KG1 (cell line): Measurements from ENCODE around the gene PIGO.
A peak's percentile ranks its signal among the peaks of the same experiment; 100 is the strongest.

ENCODE experiments used
- DNase-seq: peaks from one replicate; lab custom pipeline; 2025; lab: John Stamatoyannopoulos, UW

PIGO gene

GRCh38 chr9:35071814-35072460 is 24.5 kb downstream of the PIGO start:
- peak; percentile 72 for DNase-seq

- no peak for DNase-seq
Measured at GRCh38 chr9:35070823-35071813, 25.3 kb downstream of the PIGO start.

DNA sequence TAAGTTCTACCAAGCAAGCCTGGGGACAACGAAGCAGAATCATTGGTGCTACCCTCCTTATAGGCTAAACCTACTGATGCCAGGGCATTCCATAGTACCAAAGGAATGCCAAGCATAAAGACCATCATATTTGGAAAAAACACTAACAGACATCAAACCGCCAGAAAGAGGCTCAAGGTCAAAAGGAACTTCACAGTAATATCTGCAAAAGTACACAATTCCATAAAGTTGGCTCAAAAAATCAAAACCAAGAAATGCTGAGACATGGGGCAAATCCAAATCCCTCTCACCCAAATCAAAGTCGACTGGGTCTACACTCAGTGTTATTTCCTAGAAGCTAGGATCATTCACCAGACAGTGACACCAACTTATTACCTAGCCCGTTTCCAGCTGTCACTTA is 27.4 kb downstream of the PIGO start:
- DNase-seq: no peak

- DNase-seq: no peak
Measured at GRCh38 chr9:35067056-35067455, 29.3 kb downstream of the PIGO start.

- DNase-seq: no peak
Measured at GRCh38 chr9:35060548-35061207, 35.7 kb downstream of the PIGO start.

DNA sequence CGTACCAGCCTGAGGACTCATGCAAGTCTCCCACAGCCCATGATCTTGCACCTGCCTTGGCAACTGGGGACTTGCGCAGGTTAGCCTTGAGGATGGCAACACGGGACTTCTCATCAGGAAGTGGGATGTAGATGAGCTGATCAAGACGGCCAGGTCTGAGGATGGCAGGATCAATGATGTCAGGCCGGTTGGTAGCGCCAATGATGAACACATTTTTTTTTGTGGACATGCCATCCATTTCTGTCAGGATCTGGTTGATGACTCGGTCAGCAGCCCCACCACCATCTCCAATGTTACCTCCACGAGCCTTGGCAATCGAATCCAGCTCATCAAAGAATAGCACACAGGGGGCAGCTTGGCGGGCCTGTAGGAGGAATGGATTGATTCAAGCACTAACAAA is 37.0 kb downstream of the PIGO start:
- DNase-seq: no peak

GRCh38 chr9:35057271-35057620 is 39.1 kb downstream of the PIGO start:
- DNase-seq: no peak

DNA sequence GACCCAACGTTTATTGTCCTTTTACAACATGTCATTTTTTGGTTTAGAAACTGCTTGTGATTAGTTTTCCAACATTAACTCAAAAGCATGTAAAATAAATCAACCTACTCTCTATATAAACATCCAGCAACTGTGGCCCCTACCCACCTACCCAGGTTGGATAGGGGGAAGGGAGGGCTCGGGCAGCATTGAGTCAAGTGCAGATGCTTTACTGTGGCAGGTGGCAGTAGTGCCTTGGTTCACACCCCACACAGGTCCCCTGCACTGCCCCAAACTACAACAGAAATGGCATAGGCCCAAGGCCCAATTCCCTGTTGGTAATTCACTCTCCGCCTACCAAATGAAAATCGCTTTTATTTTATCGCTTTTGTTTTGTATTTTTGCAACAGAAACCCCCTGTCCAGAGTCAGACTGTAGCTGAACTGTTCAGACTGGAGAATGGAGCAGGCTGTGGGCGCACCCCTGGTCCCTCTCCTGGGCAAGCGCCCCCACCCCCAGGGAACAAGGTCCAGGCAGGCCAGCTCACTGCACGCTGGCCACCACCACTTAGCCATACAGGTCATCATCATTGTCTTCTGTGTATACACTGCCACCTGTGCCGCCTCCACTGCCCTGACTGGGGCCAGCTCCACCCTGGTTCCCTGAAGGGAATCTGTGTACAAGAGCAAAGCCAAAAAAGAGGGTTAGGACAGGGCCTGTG is 39.7 kb downstream of the PIGO start:
- no peak for DNase-seq

DNA sequence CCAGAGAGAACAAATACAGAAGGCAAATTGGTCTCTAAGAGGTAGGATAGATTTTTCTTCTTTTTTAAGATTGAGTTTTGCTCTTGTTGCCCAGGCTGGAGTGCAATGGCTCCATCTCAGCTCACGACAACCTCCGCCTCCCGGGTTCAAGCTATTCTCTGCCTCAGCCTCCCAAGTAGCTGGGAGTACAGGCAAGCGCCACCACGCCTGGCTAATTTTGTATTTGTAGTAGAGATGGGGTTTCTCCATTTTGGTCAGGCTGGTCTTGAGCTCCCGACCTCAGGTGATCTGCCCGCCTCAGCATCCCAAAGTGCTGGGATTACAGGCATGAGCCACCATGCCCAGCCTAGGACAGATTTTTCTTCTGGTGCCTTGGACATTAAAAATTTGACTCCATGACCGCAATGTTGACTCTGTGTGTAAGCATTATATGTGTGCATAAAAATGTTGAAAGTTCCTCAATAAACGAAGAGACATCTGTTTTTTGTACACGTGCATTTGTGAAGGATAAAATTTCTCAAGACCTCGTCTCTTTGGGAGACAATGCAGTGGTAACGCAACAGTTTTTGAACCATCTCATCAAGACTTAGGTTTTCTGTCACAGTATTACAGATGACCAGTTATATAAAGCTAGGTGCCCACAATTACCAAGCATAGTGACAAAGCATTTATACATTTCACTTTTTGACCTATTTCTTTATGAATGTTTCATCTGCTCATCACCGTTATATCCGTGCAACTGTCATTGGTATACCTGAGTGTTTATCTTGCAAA is 41.3 kb downstream of the PIGO start:
- no peak for DNase-seq

GRCh38 chr9:35054185-35054835 is 42.1 kb downstream of the PIGO start:
- no peak for DNase-seq

DNA sequence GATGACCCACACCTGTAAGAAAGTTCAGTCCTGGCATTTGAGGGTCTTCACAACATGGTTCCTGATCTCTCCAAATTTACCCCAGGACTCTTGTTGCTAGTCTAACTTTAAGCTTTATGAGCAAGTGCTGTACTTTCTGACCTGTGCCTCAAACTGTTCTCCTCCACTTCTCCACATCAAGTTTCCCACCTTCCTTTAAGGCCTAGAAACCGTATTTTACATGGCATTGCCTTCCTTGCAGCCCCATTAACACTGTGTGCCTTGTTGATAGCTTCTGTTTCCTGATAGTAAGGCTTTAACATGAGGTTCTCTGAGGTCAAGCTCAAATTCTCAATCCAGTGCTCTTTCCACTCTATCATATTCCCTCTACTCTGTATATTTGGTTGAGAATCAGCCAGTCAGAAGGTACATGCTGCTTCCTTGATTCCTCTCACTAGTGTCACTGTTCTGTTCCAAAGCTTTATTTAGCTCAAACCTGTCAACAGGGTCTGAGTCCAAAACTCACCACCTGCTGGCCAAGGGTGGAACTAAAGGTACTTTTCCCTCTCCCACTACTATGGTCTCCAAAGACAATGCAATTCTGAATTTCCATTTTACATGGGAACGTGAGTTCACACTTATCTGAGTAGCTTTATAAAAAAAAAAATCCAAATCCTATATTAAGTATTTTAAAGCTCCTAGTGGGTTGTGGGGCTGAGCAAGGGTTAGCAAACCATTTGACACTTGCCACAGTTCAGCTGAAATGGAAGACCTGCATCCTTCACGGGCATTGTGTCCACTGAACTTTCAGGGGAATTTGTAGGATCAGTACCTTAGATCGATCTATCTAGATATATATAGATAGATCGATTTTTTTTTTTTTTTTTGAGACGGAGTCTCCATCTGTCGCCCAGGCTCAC is 45.1 kb downstream of the PIGO start:
- DNase-seq: peak; percentile 8

- DNase-seq: no peak
Measured at GRCh38 chr9:35048511-35048910, 47.9 kb downstream of the PIGO start.

DNA sequence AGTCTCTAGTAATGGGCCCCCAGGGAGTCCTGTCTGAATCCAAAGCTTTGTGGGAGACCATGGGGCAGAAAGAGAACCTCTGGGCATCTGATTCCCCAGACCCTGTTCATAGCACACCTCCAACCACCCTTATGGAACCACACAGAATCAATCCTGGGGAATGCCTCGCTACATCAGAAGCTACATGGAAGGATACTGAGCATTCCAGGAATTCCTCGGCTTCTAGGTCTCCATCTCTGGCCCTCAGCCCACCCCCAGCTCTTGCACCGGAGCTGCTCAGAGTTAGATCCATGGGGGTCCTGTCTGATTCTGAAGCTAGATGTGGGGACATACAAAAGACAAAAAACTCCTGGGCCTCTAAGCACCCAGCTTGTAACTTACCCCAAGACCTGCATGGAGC is 52.3 kb downstream of the PIGO start:
- DNase-seq: no peak

DNA sequence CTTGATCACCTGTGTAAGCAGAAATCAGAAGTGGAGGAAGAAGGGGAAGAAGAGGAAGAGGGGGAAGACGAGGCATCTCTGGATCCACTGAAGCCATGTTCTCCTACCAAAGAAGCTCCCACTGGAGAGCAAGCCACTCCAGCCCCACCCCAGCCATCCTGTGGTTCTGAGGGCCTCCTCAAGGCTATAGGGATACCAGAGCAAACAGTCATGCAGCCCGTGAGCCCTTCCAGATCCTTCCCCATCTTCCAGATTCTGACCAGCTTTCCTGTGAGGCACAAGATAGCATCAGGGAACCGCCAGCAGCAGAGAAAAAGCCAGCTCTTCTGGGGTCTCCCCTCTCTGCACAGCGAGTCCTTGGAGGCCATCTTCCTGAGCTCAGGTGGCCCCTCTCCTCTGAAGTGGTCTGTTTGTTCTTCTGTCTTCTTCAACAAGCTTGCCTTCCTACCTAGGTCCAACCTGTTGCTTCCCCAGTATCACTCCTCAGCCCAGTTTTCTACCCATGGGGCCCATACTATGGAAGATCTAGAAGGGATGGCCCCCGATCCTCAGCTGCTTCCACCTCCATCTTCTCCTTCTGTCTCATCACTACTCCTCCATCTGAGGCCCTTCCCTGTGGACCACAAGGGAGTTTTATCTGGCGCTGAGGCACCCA is 53.4 kb downstream of the PIGO start:
- no peak for DNase-seq

GRCh38 chr9:35042081-35042604 is 54.2 kb downstream of the PIGO start:
- DNase-seq: no peak
